ENCODE data around the gene GRIK3.

- TF ChIP-seq CTCF (conservative IDR thresholded peaks at IDR 0.05; ENCODE audit: low read length) = no peak
- TF ChIP-seq EZH2phosphoT487 (IDR thresholded peaks at IDR 0.05; ENCODE audit: borderline replicate concordance, low read depth, low read length) = no peak
These were observed 281.4 kb downstream of the GRIK3 start for GRCh38 chr1:36752891-36753361.

Data from OCI-LY7 (cell line).